Measurements from ENCODE around the gene RAP1A. TPM values are rescaled to one million over a fixed set of nuclear protein-coding genes. Genes with fewer than 3 reads are reported as not detected.
"Not testable (repeated sequence)": the region's sequence is repeated elsewhere in the genome, so short reads cannot be mapped to it uniquely, and the experiment has no call there.

Gene RAP1A
- total RNA-seq, 1 experiment from 2014 or later: 25.4 TPM

DNA sequence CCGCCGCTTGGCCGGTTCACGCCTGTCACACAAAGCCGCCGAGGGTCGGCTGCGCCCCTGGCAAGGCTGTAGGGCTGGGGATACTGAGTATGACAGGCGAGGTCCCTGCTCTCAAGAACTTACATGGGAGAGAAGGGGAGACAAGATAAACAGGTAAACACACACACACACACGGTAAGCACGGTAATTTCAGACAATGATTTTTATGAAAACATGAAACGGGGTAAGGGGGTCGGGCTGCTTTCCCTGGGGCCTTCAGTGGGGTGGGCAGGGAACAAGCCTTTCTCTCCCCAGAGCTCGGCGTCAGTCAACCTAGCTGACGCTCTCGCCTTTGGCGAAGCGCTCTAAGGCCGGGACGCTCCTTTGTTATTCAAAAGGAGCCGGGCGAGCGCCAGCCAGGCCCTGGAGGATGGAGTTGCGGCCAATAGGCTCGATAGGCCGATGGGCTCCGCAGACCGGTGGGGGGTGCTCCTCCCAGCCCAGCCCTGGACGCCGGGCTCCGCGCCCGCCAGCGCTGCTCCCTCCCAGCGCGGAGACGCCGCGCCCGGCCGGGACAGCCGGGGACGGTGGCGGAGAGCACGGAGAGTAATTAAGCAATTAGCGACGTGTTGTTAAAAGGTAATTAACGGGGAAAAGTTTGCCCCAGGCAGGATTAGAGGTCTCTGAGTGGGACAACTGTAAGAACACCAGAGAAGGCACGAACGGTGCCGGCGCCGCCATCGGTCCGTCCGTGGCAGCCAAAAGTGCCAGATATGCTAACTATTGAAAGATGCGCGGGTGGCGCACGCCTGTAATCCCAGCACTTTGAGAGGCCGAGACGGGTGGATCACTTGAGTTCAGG lies 120.6 kb downstream of the RAP1A start:
- Mint-ChIP-seq H3K9me3 (no peaks in the 10 kb centered on the region), H3K4me3 (no peak overlapping the region), H3K36me3 (no peaks in the 10 kb centered on the region), H3K4me1 (peaks cover 15% of the 10 kb centered on the region), H3K27me3 (ENCODE audit: low read depth) (peaks cover 23% of the 10 kb centered on the region), H3K27ac (peak overlapping the region; percentile 91)
- no peak for TF ChIP-seq FOXK1 (CRISPR knock-in tag; IDR thresholded peaks at IDR 0.05)
- no peak for TF ChIP-seq NR3C1 (CRISPR knock-in tag; conservative IDR thresholded peaks at IDR 0.05; ENCODE audit: low read depth)
- no peak for TF ChIP-seq OVOL2 (CRISPR knock-in tag; IDR thresholded peaks at IDR 0.05; ENCODE audit: borderline replicate concordance)
- TF ChIP-seq GABPB1 (CRISPR knock-in tag; IDR thresholded peaks at IDR 0.05): no peak
- TF ChIP-seq TP53 (CRISPR knock-in tag; IDR thresholded peaks at IDR 0.05): 0 out of 2 replicates have a peak, but pooled peaks have one; percentile 41
- TF ChIP-seq KAT7 (CRISPR knock-in tag; IDR thresholded peaks at IDR 0.05; ENCODE audit: borderline replicate concordance): 0 out of 2 replicates have a peak, but pooled peaks have one; percentile 53
- TF ChIP-seq USF1 (CRISPR knock-in tag; IDR thresholded peaks at IDR 0.05): no peak
- no peak for TF ChIP-seq NR2C2 (CRISPR knock-in tag; IDR thresholded peaks at IDR 0.05)
- no peak for TF ChIP-seq ZNF425 (CRISPR knock-in tag; conservative IDR thresholded peaks at IDR 0.05)
- no peak for TF ChIP-seq ATF3 (CRISPR knock-in tag; conservative IDR thresholded peaks at IDR 0.05)
- no peak for TF ChIP-seq GTF2I (CRISPR knock-in tag; conservative IDR thresholded peaks at IDR 0.05)
- peak; percentile 72 for TF ChIP-seq ETV6 (CRISPR knock-in tag; IDR thresholded peaks at IDR 0.05)
- TF ChIP-seq, protein P1, sequence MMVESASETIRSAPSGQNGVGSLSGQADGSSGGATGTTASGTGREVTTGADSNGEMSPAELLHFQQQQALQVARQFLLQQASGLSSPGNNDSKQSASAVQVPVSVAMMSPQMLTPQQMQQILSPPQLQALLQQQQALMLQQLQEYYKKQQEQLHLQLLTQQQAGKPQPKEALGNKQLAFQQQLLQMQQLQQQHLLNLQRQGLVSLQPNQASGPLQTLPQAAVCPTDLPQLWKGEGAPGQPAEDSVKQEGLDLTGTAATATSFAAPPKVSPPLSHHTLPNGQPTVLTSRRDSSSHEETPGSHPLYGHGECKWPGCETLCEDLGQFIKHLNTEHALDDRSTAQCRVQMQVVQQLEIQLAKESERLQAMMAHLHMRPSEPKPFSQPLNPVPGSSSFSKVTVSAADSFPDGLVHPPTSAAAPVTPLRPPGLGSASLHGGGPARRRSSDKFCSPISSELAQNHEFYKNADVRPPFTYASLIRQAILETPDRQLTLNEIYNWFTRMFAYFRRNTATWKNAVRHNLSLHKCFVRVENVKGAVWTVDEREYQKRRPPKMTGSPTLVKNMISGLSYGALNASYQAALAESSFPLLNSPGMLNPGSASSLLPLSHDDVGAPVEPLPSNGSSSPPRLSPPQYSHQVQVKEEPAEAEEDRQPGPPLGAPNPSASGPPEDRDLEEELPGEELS (CRISPR knock-in tag; IDR thresholded peaks at IDR 0.05): 0 out of 2 replicates have a peak, but pooled peaks have one; percentile 34
- no peak for TF ChIP-seq SP1 (CRISPR knock-in tag; conservative IDR thresholded peaks at IDR 0.05)
- no peak for TF ChIP-seq ESRRA (CRISPR knock-in tag; IDR thresholded peaks at IDR 0.05; ENCODE audit: borderline replicate concordance)
- TF ChIP-seq, protein P2, sequence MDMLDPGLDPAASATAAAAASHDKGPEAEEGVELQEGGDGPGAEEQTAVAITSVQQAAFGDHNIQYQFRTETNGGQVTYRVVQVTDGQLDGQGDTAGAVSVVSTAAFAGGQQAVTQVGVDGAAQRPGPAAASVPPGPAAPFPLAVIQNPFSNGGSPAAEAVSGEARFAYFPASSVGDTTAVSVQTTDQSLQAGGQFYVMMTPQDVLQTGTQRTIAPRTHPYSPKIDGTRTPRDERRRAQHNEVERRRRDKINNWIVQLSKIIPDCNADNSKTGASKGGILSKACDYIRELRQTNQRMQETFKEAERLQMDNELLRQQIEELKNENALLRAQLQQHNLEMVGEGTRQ (CRISPR knock-in tag; IDR thresholded peaks at IDR 0.05): no peak
- 0 out of 2 replicates have a peak, but pooled peaks have one; percentile 44 for TF ChIP-seq ZNF317 (CRISPR knock-in tag; IDR thresholded peaks at IDR 0.05; ENCODE audit: borderline replicate concordance, low read depth)
- TF ChIP-seq NR1H2 (CRISPR knock-in tag; IDR thresholded peaks at IDR 0.05): no peak
- TF ChIP-seq, protein P3, sequence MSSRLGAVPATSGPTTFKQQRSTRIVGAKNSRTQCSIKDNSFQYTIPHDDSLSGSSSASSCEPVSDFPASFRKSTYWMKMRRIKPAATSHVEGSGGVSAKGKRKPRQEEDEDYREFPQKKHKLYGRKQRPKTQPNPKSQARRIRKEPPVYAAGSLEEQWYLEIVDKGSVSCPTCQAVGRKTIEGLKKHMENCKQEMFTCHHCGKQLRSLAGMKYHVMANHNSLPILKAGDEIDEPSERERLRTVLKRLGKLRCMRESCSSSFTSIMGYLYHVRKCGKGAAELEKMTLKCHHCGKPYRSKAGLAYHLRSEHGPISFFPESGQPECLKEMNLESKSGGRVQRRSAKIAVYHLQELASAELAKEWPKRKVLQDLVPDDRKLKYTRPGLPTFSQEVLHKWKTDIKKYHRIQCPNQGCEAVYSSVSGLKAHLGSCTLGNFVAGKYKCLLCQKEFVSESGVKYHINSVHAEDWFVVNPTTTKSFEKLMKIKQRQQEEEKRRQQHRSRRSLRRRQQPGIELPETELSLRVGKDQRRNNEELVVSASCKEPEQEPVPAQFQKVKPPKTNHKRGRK (CRISPR knock-in tag; IDR thresholded peaks at IDR 0.05; ENCODE audit: borderline replicate concordance): no peak
- no peak for TF ChIP-seq ZNF416 (CRISPR knock-in tag; IDR thresholded peaks at IDR 0.05)
- peak; percentile 3; the same call in 1 of the 2 replicates for TF ChIP-seq FOXP1 (CRISPR knock-in tag; IDR thresholded peaks at IDR 0.05; ENCODE audit: borderline replicate concordance)
- TF ChIP-seq, protein P4, sequence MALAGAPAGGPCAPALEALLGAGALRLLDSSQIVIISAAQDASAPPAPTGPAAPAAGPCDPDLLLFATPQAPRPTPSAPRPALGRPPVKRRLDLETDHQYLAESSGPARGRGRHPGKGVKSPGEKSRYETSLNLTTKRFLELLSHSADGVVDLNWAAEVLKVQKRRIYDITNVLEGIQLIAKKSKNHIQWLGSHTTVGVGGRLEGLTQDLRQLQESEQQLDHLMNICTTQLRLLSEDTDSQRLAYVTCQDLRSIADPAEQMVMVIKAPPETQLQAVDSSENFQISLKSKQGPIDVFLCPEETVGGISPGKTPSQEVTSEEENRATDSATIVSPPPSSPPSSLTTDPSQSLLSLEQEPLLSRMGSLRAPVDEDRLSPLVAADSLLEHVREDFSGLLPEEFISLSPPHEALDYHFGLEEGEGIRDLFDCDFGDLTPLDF (CRISPR knock-in tag; IDR thresholded peaks at IDR 0.05): no peak
- no peak for TF ChIP-seq JAZF1 (CRISPR knock-in tag; IDR thresholded peaks at IDR 0.05)
- ChIA-PET POLR2A (interaction anchor here (0.7 to 0.9 kb wide), 2 partner anchors 14 to 1405 kb away, joined by 4 read pairs; no protein-coding TSS in a partner anchor), CTCF (interaction anchor here (0.6 to 7.7 kb wide), 13 partner anchors 8 to 258 kb away, joined by 3 to 78 read pairs (median 6); no protein-coding TSS in a partner anchor)
- ATAC-seq: peak; percentile 62
- DNase-seq (ENCODE audit: low spot score): peak; percentile 90

- H3K27ac Mint-ChIP-seq; POLR2A ChIA-PET; DNase-seq (ENCODE audit: low spot score); ATAC-seq; H3K36me3 Mint-ChIP-seq; H3K4me3 Mint-ChIP-seq; H3K9me3 Mint-ChIP-seq: not testable (repeated sequence)
- CTCF ChIA-PET: interaction anchor here (1.2 kb wide), 1 partner anchor 26 kb away, joined by 4 read pairs; no protein-coding TSS in a partner anchor
- Mint-ChIP-seq H3K27me3 (ENCODE audit: low read depth) (peaks cover 23% of the 10 kb centered on the region), H3K4me1 (peaks cover 19% of the 10 kb centered on the region)
Observed at GRCh38 chr1:111742292-111742691, 122.7 kb downstream of the RAP1A start.
